WERI-Rb-1 (cell line): ENCODE measurements around the gene TCF7L1.

Source experiments
- DNase-seq: peaks from one replicate; pipeline ENCODE4 v3.0.0-alpha.2; 2020
- H3K27ac ChIP-seq: fragments of 250-450 bp; sonication (Bioruptor Pico); 2 replicates; pipeline ENCODE4 v1.5.1; 2020; ENCODE audit warnings: mild to moderate bottlenecking, moderate library complexity
- H3K27me3 ChIP-seq: fragments of 250-450 bp; sonication (Bioruptor Pico); 2 replicates; pipeline ENCODE4 v1.5.1; 2021; ENCODE audit warnings: mild to moderate bottlenecking, low read depth, moderate library complexity; ENCODE audit not compliant: insufficient read depth, severe bottlenecking
- H3K36me3 ChIP-seq: fragments of 250-450 bp; sonication (Bioruptor Pico); 2 replicates; pipeline ENCODE4 v1.5.1; 2020; ENCODE audit warnings: mild to moderate bottlenecking, moderate library complexity
- H3K4me3 ChIP-seq: 2 replicates; pipeline ENCODE4 v1.5.1; 2011; ENCODE audit warnings: low read depth, mild to moderate bottlenecking, control low read depth, low read length
- H3K9me3 ChIP-seq: fragments of 250-450 bp; sonication (Bioruptor Pico); 2 replicates; pipeline ENCODE4 v1.5.1; 2021; ENCODE audit warnings: mild to moderate bottlenecking, moderate library complexity; ENCODE audit not compliant: severe bottlenecking
- CTCF ChIP-seq: IDR thresholded peaks from 2 replicates; pipeline ENCODE4 v1.5.1; 2011; ENCODE audit warnings: low read depth, mild to moderate bottlenecking, control low read depth, inconsistent platforms, low read length

TCF7L1 gene

GRCh38 chr2:85171916-85172315, 38.7 kb downstream of the TCF7L1 start:
- H3K27me3 ChIP-seq = no peaks in the 10 kb centered on the region
- no peak overlapping the region for H3K4me3 ChIP-seq
- no peaks in the 10 kb centered on the region for H3K36me3 ChIP-seq
- H3K9me3 ChIP-seq = no peaks in the 10 kb centered on the region
- no peak for DNase-seq
- H3K27ac ChIP-seq = no peak overlapping the region
- TF ChIP-seq CTCF = no peak

GRCh38 chr2:85173909-85174308, 40.7 kb downstream of the TCF7L1 start:
- Histone ChIP-seq H3K36me3 (no peaks in the 10 kb centered on the region), H3K9me3 (no peaks in the 10 kb centered on the region), H3K4me3 (no peak overlapping the region), H3K27me3 (no peaks in the 10 kb centered on the region), H3K27ac (no peak overlapping the region)
- TF ChIP-seq CTCF = no peak
- no peak for DNase-seq

GRCh38 chr2:85174943-85175342, 41.8 kb downstream of the TCF7L1 start:
- Histone ChIP-seq H3K27ac (no peak overlapping the region), H3K27me3 (no peaks in the 10 kb centered on the region), H3K9me3 (no peaks in the 10 kb centered on the region), H3K36me3 (no peaks in the 10 kb centered on the region), H3K4me3 (no peak overlapping the region)
- no peak for TF ChIP-seq CTCF
- no peak for DNase-seq

- no peaks in the 10 kb centered on the region for H3K36me3 ChIP-seq
- TF ChIP-seq CTCF = no peak
- no peaks in the 10 kb centered on the region for H3K9me3 ChIP-seq
- H3K4me3 ChIP-seq = no peak overlapping the region
- DNase-seq = no peak
- H3K27ac ChIP-seq = no peak overlapping the region
- no peaks in the 10 kb centered on the region for H3K27me3 ChIP-seq
Measured at GRCh38 chr2:85175369-85176299, 42.4 kb downstream of the TCF7L1 start.

GRCh38 chr2:85177031-85177824, 44.0 kb downstream of the TCF7L1 start:
- Histone ChIP-seq H3K27me3 (no peaks in the 10 kb centered on the region), H3K9me3 (no peaks in the 10 kb centered on the region), H3K27ac (no peak overlapping the region), H3K4me3 (no peak overlapping the region), H3K36me3 (no peaks in the 10 kb centered on the region)
- DNase-seq = no peak
- TF ChIP-seq CTCF = no peak
